Fibroblast of skin of left biceps (primary cell): ENCODE data around the gene BANP.
"Not testable (repeated sequence)": the region's sequence is repeated elsewhere in the genome, so short reads cannot be mapped to it uniquely, and the experiment has no call there.

ENCODE experiments used
- DNase-seq, 2 experiments: peaks; one replicate each; pipeline ENCODE4 v3.0.0-alpha.2; 2013; ENCODE audit warnings: low read depth in 2 of 2

The BANP gene

DNA sequence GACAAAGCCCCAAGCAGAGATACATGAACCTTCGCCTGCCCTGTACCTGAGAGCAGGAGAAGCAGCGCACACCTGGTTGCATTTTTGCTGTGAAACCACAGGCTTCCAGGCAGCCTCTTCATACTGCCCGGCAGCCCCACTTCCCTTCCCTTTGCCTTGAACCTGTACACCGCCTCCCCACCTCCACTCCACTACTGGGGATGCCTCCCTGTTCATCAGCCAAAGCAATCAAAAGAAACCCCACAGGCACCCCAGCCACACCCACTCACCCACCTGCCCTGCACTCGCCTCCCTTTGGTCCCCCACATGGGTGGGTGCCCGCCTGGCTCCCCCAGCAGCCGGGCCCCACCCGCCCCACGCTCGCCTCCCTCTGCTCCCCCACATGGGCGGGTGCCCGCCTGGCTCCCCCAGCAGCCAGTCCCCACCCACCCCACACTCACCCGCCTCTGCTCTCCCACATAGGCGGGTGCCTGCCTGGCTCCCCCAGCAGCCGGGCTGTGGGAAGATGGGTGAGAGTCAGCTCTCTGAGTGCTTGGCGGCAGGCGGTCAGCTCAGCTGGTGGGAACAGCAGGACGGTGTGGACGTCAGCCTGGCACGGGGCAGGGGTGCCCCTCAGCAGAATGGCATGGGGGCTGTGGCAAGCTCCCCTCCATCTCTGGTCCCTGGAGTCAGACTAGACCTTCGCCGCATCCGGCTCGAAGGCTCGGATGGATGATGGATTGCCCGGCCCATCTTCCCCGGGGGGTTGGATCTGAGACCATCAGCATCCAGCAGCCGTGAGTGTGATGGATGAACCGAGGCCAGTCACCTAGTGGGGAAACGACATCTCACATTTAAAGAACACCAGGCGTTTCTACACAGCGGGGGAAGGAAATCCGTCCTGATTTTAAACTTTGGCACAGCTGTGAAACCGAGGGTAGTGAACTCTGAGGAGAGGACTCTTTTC, 135.6 kb downstream of the BANP start:
- DNase-seq = no peak

DNA sequence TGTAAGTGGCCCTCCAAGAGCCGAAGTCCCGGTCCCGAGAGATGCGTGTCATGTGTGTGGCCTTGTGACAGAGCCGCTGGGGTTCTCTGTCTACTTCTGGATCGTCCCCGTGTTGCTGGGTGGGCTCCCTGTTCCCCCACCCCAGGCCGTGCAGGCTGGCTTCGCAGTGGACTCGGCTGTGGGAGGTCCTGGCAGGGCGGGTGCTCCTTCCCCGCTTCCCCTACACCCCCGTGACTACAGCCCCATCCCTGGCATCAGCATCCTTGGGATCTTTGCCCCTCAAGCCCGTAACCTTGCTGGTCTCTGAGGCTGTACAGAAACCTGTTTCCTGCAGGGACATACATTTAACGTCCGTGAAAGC, 136.3 kb downstream of the BANP start:
- DNase-seq = no peak

DNA sequence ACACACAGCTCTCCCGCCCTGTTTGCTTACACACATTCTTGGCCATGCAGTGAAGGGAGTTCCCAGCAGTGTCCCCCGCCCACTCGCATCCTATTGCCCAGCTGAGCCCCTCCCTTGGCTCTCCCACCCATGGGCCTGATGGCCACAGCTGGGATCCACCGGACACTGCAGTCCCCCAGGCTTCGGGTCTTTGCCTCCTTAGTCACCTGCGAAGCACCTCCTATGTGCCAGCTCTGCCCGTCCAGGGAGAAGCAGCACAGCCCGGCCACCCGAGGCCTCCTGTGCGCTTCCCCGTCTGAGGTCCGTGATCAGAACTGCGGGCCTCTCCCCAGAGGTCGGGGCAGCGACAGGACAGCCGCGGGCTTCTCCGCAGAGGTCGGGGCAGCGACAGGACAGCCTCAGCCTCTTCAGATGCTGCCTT, 136.9 kb downstream of the BANP start:
- no peak for DNase-seq

DNA sequence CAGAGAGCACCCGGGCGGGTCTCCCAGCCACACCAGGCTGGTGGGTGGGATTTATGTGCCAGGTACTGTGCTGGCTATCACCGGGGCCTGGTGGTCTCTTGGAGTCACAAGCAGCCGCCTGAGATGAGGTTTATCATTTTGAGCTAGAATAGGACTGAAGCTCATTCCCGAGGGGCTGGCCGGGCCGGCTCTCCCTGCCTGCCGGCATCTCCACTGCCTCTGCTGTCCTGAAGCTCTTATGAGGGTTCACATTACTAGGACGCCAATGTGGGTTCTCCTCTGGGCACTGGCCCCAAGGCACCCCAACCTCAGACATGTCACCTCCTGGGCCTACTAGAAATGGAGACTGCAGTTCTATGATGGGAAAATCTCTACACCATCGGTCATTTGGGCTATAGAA, 137.4 kb downstream of the BANP start:
- DNase-seq = not testable (repeated sequence)

DNA sequence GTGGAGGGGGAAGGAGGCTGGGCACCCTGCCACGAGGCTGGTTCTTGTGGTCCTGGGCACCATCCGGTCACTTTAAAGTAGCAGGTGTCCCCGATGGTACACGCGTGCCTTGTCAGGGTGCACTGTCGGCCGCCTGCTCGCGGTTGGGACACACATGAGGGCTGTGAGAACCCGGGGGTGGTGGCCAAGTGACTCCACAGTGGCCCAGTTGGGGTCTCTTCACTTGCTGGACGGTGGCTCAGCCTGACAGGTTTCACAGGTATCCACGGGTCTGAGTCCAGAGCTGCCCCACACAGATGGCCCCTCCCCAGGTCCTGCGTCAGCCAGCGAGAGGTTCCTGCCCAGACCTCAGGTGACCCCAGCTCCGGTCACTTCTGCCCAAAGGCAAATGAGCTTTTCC, 137.8 kb downstream of the BANP start:
- not testable (repeated sequence) for DNase-seq

DNA sequence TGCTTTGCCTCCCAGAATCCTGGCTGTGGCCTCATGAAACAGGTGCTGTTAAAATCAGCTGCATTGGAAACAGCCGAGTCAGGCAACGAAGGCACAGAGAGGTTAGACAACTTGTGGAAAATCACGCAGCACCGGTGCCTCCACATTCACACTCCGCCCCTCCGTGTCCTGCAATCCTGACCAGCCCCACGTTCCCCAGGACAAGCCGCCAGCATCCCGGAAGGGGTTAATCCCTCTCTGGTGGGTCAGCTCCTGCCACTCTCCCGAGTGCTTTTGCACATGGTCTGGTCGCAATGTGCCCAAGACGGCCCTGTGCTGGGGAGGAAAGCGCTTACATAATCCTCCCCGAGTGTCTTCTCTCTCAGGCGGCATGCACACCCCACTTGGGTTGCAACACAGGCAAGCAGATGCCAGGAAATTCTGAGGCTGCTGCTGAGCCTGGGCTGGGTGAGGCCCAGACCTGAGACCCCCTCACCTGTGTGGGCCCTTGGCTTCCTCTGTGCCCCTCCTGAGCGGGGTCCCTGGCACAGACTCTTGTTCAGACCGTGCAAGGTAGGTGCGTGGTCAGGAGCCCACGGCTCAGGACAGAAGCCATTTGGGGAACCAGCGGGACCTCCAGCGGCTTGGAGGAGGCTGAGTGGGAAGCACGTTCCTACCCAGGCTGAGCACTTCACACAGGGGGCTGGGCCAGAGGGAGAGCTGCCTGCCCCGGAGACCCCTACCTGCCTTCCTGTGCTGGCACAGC, 138.6 kb downstream of the BANP start:
- not testable (repeated sequence) for DNase-seq

DNA sequence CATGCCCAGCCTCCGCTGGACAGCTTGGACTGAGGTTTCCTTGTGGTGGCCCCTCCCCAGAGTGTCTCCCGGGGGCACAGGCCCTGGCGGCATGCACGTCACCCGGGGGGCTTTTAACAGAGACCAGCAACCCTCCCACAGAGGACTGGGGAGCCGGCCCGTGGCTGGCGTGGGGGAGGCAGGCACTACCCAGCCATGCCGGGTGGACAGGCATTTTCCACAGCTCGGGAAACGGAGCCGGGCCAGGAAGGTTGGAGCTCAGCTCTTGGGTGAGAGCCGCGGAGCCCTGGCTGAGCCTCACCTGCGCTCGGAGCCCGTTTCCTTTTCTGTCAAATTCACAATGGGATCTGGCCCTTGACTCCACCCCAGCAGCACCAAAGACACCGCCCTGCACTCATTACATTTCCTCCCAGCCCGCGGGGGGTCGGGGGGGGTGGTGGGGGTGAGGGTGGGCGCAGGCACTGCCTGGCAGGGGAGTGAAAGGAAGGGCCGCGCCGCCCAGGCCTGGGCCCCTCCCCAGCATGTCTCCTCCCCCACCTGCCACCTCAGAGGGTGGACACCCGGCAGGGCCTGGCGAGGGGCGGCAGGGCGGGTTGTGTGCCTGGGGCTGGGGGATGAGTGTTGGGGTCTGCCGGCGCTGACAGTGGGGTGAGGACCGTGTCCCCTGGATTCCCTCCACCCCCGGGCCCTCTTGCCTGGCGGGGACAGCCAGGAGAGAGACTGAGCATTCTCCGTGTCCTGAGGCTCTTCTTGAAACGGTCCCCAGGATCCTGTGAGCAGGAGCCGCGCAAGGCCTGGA, 139.3 kb downstream of the BANP start:
- DNase-seq = not testable (repeated sequence)

DNA sequence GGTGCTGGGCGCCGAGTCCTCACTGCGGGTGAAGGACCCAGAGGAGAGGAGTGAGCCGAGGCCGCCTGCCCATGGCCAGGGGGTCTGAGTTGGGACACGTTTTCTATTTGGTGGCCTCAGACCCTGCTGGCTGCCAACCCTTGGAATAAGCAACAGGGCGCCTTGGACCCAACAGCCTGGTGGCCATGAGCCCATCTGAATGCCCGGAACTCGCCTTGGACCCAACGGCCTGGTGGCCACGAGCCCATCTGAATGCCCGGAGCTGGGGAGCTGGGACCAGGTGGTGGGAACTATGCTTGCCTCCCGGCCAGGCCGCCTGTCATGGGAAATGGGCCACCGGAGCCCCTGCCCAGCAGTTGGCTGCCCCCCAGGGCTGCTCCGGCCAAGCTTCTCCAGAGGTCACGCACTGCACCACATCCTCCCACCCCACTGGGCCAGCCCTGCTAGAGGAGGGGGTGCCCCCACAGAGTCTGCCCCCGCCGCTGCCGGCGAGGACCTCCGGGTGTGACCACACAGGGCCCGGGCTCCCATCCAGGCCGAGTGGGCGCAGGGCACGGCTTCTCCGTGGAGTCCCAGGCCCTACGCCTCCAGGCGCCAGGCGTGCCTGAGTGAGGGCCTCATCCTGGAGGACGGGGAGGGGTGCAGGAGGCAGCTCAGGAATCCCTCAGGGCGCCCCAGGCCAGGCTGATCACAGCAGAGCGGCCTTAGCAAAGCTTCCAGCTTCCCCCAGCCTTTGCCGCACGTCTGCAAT, 140.2 kb downstream of the BANP start:
- DNase-seq = not testable (repeated sequence)

DNA sequence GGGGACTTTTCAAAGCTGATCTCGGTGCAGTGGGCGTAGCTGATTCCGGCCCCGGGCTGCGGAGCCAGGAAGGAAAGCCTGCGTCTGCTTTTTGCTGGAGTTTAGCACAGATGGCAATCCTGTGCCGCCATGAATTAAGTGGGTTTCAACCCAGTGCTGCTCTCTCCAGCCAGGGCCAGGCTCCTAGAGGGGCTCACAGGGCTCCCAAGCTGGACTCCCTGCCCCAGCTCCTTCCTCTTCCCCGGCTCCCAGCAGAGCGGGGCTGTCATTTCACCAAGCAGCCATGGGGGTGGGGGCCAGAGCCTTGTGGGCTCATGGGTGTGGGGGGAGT, 140.7 kb downstream of the BANP start:
- DNase-seq = not testable (repeated sequence)

DNA sequence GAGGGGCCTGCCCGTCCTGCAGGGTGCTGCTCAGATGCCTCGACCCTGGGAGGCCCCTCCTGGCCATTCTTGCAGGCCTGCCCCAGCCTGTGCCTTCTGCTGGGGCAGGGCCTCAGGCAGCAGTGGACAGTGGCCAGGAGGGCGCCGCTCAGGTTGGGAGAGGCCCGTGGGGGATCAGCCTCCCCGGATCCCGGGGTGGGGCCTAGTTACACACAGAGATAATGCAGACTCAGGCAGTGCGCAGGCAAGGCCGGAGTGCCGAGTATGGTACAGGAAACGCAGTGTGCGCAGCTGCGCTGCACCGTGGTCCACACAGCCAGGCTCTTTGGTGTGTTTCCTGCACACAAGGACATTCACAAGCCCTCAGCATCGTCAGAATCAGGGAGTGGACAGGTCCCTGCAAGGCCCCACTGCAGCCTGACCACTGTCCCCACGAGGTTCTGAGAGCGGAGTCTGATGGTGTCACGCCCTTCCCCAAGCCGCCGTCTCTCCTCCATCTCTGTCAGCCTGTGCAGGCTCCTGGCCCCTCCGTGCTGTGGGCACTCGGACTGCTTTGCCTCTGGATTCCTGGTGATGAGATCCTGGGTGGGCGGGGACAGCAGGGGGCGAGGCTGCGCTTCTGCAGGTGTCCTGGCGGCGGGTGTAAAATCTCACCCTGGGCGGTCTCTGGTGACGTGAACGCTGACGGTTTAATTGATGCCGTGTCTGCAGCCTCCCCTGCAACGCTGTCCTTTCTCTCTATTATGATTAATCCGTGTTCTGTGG, 141.7 kb downstream of the BANP start:
- DNase-seq = not testable (repeated sequence)

DNA sequence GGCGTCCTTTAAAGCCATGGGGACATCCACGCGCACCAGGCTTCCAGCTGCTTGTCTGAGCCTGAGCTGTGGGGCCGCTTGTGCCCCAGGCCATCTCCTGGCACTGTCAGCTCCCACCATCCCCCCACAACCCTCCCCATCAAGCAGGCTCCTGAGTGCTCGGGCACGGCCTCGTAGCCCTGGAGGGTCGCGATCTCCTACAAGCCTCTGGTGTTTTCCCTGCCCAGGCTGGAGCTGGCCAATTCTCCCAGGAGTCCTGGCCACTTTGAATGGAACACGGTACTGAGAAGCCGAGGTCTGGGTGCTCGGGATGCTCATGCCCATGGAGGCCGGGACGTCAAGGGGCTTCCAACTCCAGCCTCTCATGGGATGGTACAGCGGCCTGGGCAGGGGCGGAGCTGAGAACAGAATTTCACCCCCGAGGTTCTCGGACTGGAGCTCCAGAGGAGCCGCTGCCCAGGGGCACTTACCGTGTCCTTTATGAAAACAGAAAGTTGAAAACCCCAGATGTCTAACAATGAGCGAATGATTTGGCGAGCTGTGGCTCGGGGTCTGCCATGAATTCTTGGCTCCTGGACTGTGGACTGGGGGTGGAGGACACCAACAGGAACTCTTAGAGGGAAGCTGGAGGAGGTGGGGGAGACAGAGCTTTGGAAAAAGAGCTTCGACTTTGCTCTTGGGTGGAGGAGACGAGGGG, 142.5 kb downstream of the BANP start:
- DNase-seq = not testable (repeated sequence)

DNA sequence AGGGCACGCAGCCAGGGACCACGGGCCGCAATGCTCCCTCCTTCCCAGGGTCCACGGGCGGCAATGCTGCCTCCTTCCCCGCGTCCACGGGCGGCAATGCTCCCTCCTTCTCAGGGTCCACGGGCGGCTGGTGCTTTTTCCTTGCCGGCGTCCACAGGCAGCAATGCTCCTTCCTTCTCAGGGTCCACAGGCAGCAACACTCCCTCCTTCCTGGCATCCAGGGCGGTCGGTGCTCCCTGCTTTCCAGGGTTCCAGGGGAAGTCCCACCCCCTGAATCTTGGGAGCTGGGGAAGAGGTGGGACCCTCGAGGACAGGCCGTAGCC, 143.0 kb downstream of the BANP start:
- not testable (repeated sequence) for DNase-seq

DNA sequence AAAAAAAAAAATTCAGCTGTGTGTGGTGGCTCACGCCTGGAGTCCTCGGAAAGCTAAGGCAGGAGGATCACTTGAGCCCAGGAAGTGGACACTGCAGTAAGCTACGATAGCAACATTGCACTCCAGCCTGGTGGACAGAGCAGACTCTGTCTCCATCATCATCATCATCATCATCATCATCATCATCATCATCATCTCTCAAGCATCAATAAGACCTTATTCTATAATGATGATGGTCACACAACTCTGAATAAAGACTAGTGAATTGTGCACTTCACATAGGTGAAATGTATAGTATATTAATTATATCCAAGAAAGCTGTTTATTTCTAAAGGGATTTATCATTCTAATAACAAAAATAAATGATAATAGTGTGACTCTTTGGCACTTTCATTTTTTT, 143.7 kb downstream of the BANP start:
- DNase-seq = not testable (repeated sequence)

DNA sequence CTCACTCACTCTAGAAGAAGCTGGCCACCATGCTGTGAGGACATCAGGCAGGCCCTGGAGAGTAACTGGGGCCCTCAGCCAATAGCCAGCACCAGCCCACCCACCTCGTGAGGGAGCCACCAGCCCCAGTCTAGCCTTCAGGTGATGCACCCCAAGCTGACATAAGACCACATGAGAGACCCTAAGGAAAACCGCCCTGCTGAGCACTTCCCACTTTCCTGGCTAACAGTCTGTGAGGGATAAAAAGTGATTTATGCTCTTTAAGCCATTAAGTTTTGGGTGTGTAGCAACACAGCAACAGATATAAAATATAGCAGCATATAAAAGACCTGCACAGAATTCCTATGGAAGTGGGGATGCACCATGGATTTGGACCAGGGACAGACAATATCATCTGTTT, 145.4 kb downstream of the BANP start:
- DNase-seq = not testable (repeated sequence)

DNA sequence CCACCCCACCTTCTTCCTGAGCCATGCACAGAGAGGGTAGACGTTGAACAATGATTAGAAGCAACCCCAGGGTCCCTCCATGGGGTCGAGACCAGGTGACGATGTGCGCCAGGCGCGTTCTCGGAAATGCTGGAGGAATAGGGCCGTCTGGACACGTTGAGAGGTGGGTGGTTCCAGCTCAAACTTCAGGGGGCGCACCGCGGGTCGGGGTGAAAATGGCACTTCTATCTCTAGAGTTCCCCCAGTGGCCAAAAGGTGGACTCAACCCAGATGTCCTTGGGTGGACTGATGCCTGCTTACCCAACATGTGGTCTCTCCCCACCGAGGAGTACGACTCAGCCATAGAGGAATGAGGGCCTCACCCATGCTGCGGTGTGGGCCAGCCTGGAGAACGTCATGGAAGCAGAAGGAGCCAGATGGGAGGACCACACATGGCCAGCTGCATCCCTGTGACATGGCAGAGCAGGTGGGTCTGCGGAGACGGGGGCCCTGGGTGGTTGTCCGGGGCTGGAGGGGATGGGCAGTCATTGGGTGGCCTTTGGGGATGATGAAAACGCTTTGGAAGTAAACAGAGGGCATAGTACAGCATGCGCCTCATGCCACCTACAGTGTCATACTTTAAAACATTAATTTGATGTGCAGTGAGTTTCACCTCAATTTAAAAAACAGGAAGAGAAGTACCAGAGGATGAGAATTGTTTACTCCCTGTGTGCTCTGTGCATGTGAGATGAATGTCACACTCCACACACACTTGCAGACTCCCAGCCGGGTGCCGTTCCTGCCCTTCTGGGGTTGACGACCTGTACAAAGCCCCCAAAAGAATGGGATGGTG, 147.7 kb downstream of the BANP start:
- DNase-seq = not testable (repeated sequence)

DNA sequence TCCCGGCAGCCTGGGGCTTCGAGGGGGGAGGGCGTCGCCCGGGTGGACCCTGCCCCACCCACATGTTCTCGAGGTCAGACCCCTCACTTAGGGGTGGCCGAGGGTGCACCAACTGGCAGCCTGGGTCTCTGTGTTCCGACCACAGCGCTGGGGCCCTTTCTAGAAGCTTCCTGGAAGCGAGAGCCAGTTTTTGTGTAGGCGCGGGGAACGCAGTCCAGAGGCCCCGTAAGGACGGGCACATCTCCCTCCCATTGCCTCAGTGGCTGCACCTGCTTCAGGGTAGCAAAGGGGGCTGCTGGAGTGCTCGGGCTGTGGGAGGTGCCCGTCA, 148.3 kb downstream of the BANP start:
- no peak for DNase-seq

DNA sequence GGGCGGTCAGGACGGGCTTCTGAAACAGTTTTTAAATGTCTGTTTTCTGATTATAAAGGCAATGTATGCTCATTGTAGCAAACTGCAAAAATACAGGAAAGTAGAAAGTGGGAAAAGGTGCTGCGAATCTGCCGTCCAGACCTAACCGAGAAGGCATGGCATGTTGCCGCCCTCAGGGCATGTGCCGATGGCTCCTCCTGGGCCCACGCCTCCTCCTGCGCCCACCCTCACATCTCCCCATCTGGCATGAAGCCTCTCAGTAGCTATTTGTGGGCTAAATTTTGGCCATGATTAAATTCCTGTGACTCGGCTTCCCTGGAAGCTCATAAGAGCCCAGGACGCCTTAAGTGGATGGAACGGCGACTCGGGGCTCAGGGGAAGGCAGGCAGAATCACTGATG, 148.7 kb downstream of the BANP start:
- DNase-seq = not testable (repeated sequence)

DNA sequence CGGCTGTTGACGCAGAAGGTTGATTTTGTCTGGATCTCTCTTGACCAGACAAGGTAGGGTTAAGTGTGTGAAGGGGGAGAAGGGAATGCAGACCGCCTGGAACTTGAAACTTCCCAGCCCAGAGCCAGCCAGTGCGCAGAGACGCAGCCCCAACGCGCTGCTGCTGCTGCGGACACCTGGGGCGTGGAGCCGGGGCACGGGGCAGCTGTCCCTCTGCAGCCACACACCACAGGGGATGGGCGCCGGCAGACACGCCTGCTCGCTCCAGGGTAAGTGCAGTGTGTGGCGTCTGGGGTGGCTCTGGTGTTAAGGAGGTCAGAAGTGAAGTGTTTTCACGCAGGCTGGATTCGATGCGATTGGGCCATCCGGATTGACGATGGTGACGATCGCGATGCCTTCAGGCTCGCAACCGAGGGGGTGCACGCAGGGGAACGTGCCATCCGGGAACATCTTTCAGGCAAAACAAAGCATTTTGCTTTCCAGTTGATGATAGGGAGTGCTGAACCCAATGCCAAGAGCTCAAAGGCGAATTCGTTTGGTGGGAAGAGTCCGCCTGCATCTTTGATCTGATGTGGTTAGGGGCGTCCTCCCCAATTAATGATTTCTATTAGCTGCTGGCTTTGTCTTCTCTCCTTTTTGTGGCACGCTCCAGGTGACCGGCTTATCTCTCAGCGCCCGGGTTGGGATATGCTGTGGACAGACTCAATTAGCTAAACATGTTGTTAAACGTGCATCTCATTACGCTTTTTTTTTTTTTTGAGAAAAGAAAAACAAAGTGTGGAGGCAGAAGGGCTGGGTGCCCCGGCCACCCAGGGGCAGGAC, 149.8 kb downstream of the BANP start:
- DNase-seq = not testable (repeated sequence)
